ENCODE results near the gene LZTR1. TPM values are rescaled to one million over a fixed set of nuclear protein-coding genes. Genes with fewer than 3 reads are reported as not detected.

The LZTR1 gene
- total RNA-seq, 4 donors from 2014 or later, result 41.1 to 60.8 (median 43.4) TPM

- TF ChIP-seq CTCF (IDR thresholded peaks at IDR 0.05; ENCODE audit: low read depth), result no peak
Measured at GRCh38 chr22:21020802-21021429, 38.8 kb downstream of the LZTR1 start.

GRCh38 chr22:21022507-21022906 is 40.4 kb downstream of the LZTR1 start:
- TF ChIP-seq CTCF (IDR thresholded peaks at IDR 0.05; ENCODE audit: low read depth), result no peak

GRCh38 chr22:21022955-21023614 is 41.0 kb downstream of the LZTR1 start:
- no peak for TF ChIP-seq CTCF (IDR thresholded peaks at IDR 0.05; ENCODE audit: low read depth)

- no peak for TF ChIP-seq CTCF (IDR thresholded peaks at IDR 0.05; ENCODE audit: low read depth)
Measured at GRCh38 chr22:21025266-21025665, 43.2 kb downstream of the LZTR1 start.

GRCh38 chr22:21025763-21026755 is 44.0 kb downstream of the LZTR1 start:
- TF ChIP-seq CTCF (IDR thresholded peaks at IDR 0.05; ENCODE audit: low read depth), result no peak

- no peak for TF ChIP-seq CTCF (IDR thresholded peaks at IDR 0.05; ENCODE audit: low read depth)
Measured at GRCh38 chr22:21026783-21027692, 44.9 kb downstream of the LZTR1 start.

Measured in subcutaneous adipose tissue (tissue), 4 donors.